ENCODE data around the gene NRN1L.

Gene NRN1L

DNA sequence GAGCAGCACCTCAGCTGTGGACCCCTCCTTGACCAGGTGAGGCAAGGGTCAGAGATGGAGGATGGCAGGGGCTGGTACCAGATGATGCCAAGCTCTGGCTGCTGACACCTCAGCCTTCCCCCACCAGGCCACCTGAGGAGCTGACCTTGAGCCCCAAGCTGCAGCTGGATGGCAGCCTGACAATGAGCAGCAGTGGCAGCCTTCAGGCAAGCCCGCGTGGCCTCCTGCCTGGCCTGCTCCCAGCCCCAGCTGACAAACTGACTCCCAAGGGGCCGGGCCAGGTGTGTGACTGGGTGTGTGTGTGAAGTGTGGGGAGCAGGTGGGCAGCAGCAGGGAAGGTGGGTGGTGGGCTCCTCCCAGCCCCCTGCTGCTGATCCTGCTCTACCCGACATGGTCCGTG is 4.7 kb upstream of the NRN1L start:
- Histone ChIP-seq H3K4me2 (ENCODE audit: low read depth, low read length, poor library complexity, severe bottlenecking) (no peak overlapping the region), H3K9me3 (ENCODE audit: insufficient read depth, low read depth, low read length) (no peaks in the 10 kb centered on the region), H3F3A (ENCODE audit: low read depth) (no peaks in the 10 kb centered on the region), H3K4me1 (ENCODE audit: insufficient read depth, low read length, poor library complexity, severe bottlenecking) (peaks cover 12% of the 10 kb centered on the region), H3K79me2 (ENCODE audit: insufficient read depth, low read length) (peaks cover 26% of the 10 kb centered on the region), H3K4me3 (ENCODE audit: low read length, poor library complexity, severe bottlenecking) (no peak overlapping the region), H3K9me2 (replicated peaks; ENCODE audit: low read depth, low read length) (no peaks in the 10 kb centered on the region), H3K36me3 (ENCODE audit: insufficient read depth, low read length) (peaks cover 84% of the 10 kb centered on the region; the same call in 1 of the 2 replicates), H3K27me3 (ENCODE audit: insufficient read depth, low read length, poor library complexity, severe bottlenecking) (no peaks in the 10 kb centered on the region), H4K20me1 (ENCODE audit: insufficient read depth, low read length, poor library complexity, severe bottlenecking) (peaks cover 17% of the 10 kb centered on the region), H3K9ac (ENCODE audit: low read depth, low read length, poor library complexity, severe bottlenecking) (no peak overlapping the region), H2AFZ (ENCODE audit: low read length) (no peak overlapping the region)
- TF ChIP-seq CTCF (conservative IDR thresholded peaks at IDR 0.05; ENCODE audit: low read length) (no peak), EZH2phosphoT487 (IDR thresholded peaks at IDR 0.05; ENCODE audit: borderline replicate concordance) (no peak)

DNA sequence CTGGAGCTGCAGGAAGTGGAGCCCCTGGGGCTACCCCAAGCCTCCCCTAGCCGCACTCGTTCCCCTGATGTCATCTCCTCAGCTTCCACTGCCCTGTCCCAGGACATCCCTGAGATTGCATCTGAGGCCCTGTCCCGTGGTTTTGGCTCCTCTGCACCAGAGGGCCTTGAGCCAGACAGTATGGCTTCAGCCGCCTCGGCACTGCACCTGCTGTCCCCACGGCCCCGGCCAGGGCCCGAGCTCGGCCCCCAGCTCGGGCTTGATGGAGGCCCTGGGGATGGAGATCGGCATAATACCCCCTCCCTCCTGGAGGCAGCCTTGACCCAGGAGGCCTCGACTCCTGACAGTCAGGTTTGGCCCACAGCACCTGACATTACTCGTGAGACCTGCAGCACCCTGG is 4.1 kb upstream of the NRN1L start:
- peaks cover 11% of the 10 kb centered on the region for H4K20me1 ChIP-seq (ENCODE audit: insufficient read depth, low read length, poor library complexity, severe bottlenecking)
- TF ChIP-seq CTCF (conservative IDR thresholded peaks at IDR 0.05; ENCODE audit: low read length) = no peak
- no peak overlapping the region for H3K4me3 ChIP-seq (ENCODE audit: low read length, poor library complexity, severe bottlenecking)
- no peaks in the 10 kb centered on the region for H3K9me3 ChIP-seq (ENCODE audit: insufficient read depth, low read depth, low read length)
- no peak overlapping the region for H3K9ac ChIP-seq (ENCODE audit: low read depth, low read length, poor library complexity, severe bottlenecking)
- peaks cover 19% of the 10 kb centered on the region for H3K79me2 ChIP-seq (ENCODE audit: insufficient read depth, low read length)
- H2AFZ ChIP-seq (ENCODE audit: low read length) = no peak overlapping the region
- no peaks in the 10 kb centered on the region for H3K27me3 ChIP-seq (ENCODE audit: insufficient read depth, low read length, poor library complexity, severe bottlenecking)
- H3K9me2 ChIP-seq (replicated peaks; ENCODE audit: low read depth, low read length) = no peaks in the 10 kb centered on the region
- no peak overlapping the region for H3K4me2 ChIP-seq (ENCODE audit: low read depth, low read length, poor library complexity, severe bottlenecking)
- H3F3A ChIP-seq (ENCODE audit: low read depth) = no peaks in the 10 kb centered on the region
- H3K4me1 ChIP-seq (ENCODE audit: insufficient read depth, low read length, poor library complexity, severe bottlenecking) = peaks cover 6% of the 10 kb centered on the region
- peaks cover 87% of the 10 kb centered on the region; the same call in 1 of the 2 replicates for H3K36me3 ChIP-seq (ENCODE audit: insufficient read depth, low read length)

GRCh38 chr16:67881621-67882161 is 3.0 kb upstream of the NRN1L start:
- peaks cover 8% of the 10 kb centered on the region; the same call in 1 of the 2 replicates for H3K79me2 ChIP-seq (ENCODE audit: insufficient read depth, low read length)
- no peaks in the 10 kb centered on the region for H3K9me3 ChIP-seq (ENCODE audit: insufficient read depth, low read depth, low read length)
- no peak overlapping the region for H3K4me2 ChIP-seq (ENCODE audit: low read depth, low read length, poor library complexity, severe bottlenecking)
- TF ChIP-seq EZH2phosphoT487 (IDR thresholded peaks at IDR 0.05; ENCODE audit: borderline replicate concordance) (no peak), CTCF (conservative IDR thresholded peaks at IDR 0.05; ENCODE audit: low read length) (no peak)
- no peaks in the 10 kb centered on the region for H3K4me1 ChIP-seq (ENCODE audit: insufficient read depth, low read length, poor library complexity, severe bottlenecking)
- no peaks in the 10 kb centered on the region for H3K27me3 ChIP-seq (ENCODE audit: insufficient read depth, low read length, poor library complexity, severe bottlenecking)
- no peak overlapping the region for H2AFZ ChIP-seq (ENCODE audit: low read length)
- peaks cover 94% of the 10 kb centered on the region; the same call in 1 of the 2 replicates for H3K36me3 ChIP-seq (ENCODE audit: insufficient read depth, low read length)
- H3F3A ChIP-seq (ENCODE audit: low read depth) = no peaks in the 10 kb centered on the region
- H3K9ac ChIP-seq (ENCODE audit: low read depth, low read length, poor library complexity, severe bottlenecking) = no peak overlapping the region
- H4K20me1 ChIP-seq (ENCODE audit: insufficient read depth, low read length, poor library complexity, severe bottlenecking) = peaks cover 3% of the 10 kb centered on the region
- no peak overlapping the region for H3K4me3 ChIP-seq (ENCODE audit: low read length, poor library complexity, severe bottlenecking)
- H3K9me2 ChIP-seq (replicated peaks; ENCODE audit: low read depth, low read length) = no peaks in the 10 kb centered on the region

All from Loucy (cell line).